HEK293T (cell line): Measurements from ENCODE around the gene LHX6.

Experiments
- ARNT ChIP-seq: fragments of 450-650 bp; IDR thresholded peaks from 2 replicates; pipeline ENCODE4 v1.6.1; 2017; ENCODE audit warnings: mild to moderate bottlenecking
- HDGF ChIP-seq: fragments of 450-650 bp; IDR thresholded peaks from 2 replicates; pipeline ENCODE4 v1.6.1; 2017; ENCODE audit warnings: antibody characterized with exemption, borderline replicate concordance
- SP1 ChIP-seq: fragments of 450-650 bp; IDR thresholded peaks from 2 replicates; pipeline ENCODE4 v1.6.1; 2017

DNA sequence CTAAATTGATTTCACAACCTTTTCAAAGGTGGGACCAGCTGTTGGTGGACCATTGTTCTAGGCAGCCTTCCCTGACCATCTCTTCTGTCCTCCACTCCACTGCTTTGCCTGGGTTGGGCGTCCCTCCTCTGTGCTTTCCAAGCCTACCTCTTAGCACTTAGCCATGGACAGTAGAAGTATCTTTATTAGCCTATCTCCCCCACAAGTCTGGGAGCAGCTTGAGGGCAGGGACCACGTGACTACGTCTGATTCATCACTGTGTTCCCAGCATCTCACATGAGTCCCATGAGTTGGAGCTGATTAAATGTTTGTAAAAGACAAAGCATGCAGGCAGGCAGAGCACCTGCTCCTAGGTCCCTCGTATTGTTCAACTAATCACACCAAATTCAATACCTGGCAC lies 48.1 kb downstream of the LHX6 start:
- TF ChIP-seq HDGF, result no peak
- no peak for TF ChIP-seq SP1
- TF ChIP-seq ARNT, result no peak
